SH-SY5Y (cell line): ENCODE data around the gene TRIM46.

Experiments
- GATA2 ChIP-seq: IDR thresholded peaks from 2 replicates; pipeline ENCODE4 v1.6.1; 2011; ENCODE audit warnings: mild to moderate bottlenecking, low read depth, low read length
- GATA3 ChIP-seq: IDR thresholded peaks from 2 replicates; pipeline ENCODE4 v1.6.1; 2011; ENCODE audit warnings: low read depth, mild to moderate bottlenecking, low read length, moderate library complexity

Gene TRIM46

DNA sequence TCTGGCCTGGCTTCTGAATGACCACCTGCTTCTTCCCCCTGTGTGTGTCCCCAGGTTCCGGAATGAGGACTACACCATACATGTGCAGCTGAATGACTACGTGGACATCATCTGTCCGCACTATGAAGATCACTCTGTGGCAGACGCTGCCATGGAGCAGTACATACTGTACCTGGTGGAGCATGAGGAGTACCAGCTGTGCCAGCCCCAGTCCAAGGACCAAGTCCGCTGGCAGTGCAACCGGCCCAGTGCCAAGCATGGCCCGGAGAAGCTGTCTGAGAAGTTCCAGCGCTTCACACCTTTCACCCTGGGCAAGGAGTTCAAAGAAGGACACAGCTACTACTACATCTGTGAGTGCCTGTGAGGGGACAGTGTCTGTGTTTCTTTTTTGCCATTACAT, 42.4 kb upstream of the TRIM46 start:
- TF ChIP-seq GATA2 (no peak), GATA3 (no peak)

- TF ChIP-seq GATA2 (no peak), GATA3 (no peak)
These were observed 41.8 kb upstream of the TRIM46 start for GRCh38 chr1:155131856-155132255.

GRCh38 chr1:155133799-155134281, 39.8 kb upstream of the TRIM46 start:
- TF ChIP-seq GATA3 (no peak), GATA2 (no peak)

- TF ChIP-seq GATA3 (no peak), GATA2 (no peak)
These were observed 39.3 kb upstream of the TRIM46 start for GRCh38 chr1:155134322-155134721.

GRCh38 chr1:155134880-155135414, 38.7 kb upstream of the TRIM46 start:
- TF ChIP-seq GATA2 (no peak), GATA3 (no peak)

DNA sequence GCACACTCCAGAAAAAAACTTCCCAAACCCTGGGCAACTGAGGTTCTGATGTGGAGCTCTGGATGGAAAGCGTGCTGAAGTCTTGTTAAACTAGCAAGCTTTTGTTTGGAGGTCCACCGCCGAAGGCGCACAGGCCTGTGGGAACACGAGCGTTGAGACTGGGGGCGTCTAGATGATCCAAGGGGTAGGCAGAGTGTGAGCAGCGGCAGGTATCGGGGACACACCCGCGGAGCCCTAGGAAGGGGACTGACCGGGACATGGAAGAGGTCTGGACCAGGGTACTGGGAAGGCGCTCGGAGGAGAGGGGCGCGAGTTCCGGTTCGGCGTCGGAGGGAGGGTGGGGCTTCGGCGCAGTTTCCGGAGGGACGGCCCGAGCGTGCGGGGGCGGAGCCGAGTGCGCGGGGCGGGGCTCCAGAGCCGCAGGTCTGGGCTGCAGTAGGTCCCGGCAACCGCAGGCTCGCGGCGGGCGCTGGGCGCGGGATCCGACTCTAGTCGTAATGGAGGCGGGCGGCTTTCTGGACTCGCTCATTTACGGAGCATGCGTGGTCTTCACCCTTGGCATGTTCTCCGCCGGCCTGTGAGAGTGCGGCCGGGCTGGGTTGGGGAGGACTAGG, 38.1 kb upstream of the TRIM46 start, which contains the start of gene SLC50A1:
TSS of gene SLC50A1 (plus strand) at position 438 of the 614 bp plus-strand sequence. CDS start at position 498, 60 bp downstream.
- TF ChIP-seq GATA3 (no peak), GATA2 (no peak)

GRCh38 chr1:155136748-155137147, 36.9 kb upstream of the TRIM46 start:
- TF ChIP-seq GATA2 (no peak), GATA3 (no peak)

GRCh38 chr1:155137154-155137949, 36.3 kb upstream of the TRIM46 start:
- no peak for TF ChIP-seq GATA3
- TF ChIP-seq GATA2 = no peak

- no peak for TF ChIP-seq GATA3
- no peak for TF ChIP-seq GATA2
These were observed 33.6 kb upstream of the TRIM46 start, which contains the start of gene DPM3 for GRCh38 chr1:155139895-155140629. DPM3 (minus strand) TSS chr1:155140531; CDS start chr1:155140240, 291 bp downstream.

- TF ChIP-seq GATA3 (no peak), GATA2 (no peak)
These were observed 33.1 kb upstream of the TRIM46 start for GRCh38 chr1:155140630-155140953.

DNA sequence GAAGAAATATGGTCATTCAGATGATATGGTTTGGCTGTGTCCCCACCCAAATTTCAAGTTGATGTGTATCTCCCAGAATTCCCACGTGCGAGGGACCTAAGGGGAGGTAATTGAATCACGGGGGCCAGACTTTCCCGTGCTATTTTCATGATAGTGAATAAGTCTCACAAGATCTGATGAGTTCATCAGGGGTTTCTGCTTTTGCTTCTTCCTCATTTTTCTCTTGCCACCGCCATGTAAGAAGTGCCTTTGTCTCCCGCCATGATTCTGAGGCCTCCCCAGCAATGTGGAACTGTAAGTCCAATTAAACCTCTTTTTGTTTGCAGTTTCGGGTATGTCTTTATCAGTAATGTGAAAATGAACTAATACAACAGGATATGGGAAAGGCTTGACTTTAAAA, 31.9 kb upstream of the TRIM46 start:
- TF ChIP-seq GATA3 (no peak), GATA2 (no peak)

GRCh38 chr1:155145491-155145890, 28.2 kb upstream of the TRIM46 start:
- no peak for TF ChIP-seq GATA2
- no peak for TF ChIP-seq GATA3

GRCh38 chr1:155158991-155159390, 14.7 kb upstream of the TRIM46 start:
- TF ChIP-seq GATA3 (no peak), GATA2 (no peak)

GRCh38 chr1:155160128-155160527, 13.5 kb upstream of the TRIM46 start:
- TF ChIP-seq GATA3 = no peak
- no peak for TF ChIP-seq GATA2
